CD14-positive monocyte (primary cell): Measurements from ENCODE around the gene S1PR4. TPM values are rescaled to one million over a fixed set of nuclear protein-coding genes. Genes with fewer than 3 reads are reported as not detected.

Experiments used
- DNase-seq, 3 donors: peaks; one replicate each; pipeline ENCODE4 v3.0.0-alpha.2; 2011 to 2022
- H2AFZ ChIP-seq: 2 replicates; pipeline ENCODE4 v1.6.0; 2012; ENCODE audit warnings: mild to moderate bottlenecking, low read depth, low read length, inconsistent platforms; ENCODE audit not compliant: insufficient read depth, poor library complexity, severe bottlenecking
- H3K27ac ChIP-seq, 2 donors: 1 replicate in 1 of 2; 2 replicates in 1 of 2; pipeline ENCODE4 v1.5.1; 2012 to 2013; ENCODE audit warnings: low read length in 2 of 2, control low read depth in 1 of 2, inconsistent platforms in 1 of 2, low read depth in 1 of 2, mild to moderate bottlenecking in 1 of 2
- H3K27me3 ChIP-seq, 2 donors: one replicate each; pipeline versions ENCODE4 v1.6.0 to v1.6.1; 2011 to 2013; ENCODE audit warnings: low read length in 2 of 2; ENCODE audit not compliant: control insufficient read depth in 2 of 2, insufficient read depth in 2 of 2
- H3K36me3 ChIP-seq, 2 donors: replicated peaks in 1 of 2; 1 replicate in 1 of 2; 2 replicates in 1 of 2; pipeline versions ENCODE4 v1.5.1 to v1.6.1; 2012 to 2013; ENCODE audit warnings: low read length in 2 of 2, control low read depth in 1 of 2, inconsistent platforms in 1 of 2, mild to moderate bottlenecking in 1 of 2; ENCODE audit not compliant: insufficient read depth in 2 of 2, control insufficient read depth in 1 of 2
- H3K4me1 ChIP-seq, 2 donors: 1 replicate in 1 of 2; 2 replicates in 1 of 2; pipeline versions ENCODE4 v1.5.1 to v1.6.1; 2012 to 2013; ENCODE audit warnings: low read length in 2 of 2, control low read depth in 1 of 2, inconsistent platforms in 1 of 2, mild to moderate bottlenecking in 1 of 2, moderate library complexity in 1 of 2; ENCODE audit not compliant: insufficient read depth in 2 of 2, control insufficient read depth in 1 of 2
- H3K4me2 ChIP-seq: replicated peaks from 2 replicates; pipeline ENCODE3; 2012; ENCODE audit warnings: low read length, moderate library complexity, mild to moderate bottlenecking; ENCODE audit not compliant: poor library complexity, severe bottlenecking; ENCODE audit errors: extremely low read depth
- H3K4me3 ChIP-seq, 3 experiments: fragments of 200-600 bp in 1 of 3; sonication (generic) in 1 of 3; replicated peaks in 1 of 3; 1 replicate in 2 of 3; 2 replicates in 1 of 3; pipeline ENCODE4 v1.5.1; 2011 to 2013; ENCODE audit warnings: low read length in 3 of 3, mild to moderate bottlenecking in 3 of 3, control low read depth in 2 of 3, low read depth in 2 of 3, inconsistent platforms in 1 of 3, moderate library complexity in 1 of 3
- H3K79me2 ChIP-seq: 2 replicates; pipeline ENCODE4 v1.6.0; 2012; ENCODE audit warnings: mild to moderate bottlenecking, control low read depth, inconsistent platforms, low read length, moderate library complexity; ENCODE audit not compliant: insufficient read depth
- H3K9ac ChIP-seq: 2 replicates; pipeline ENCODE4 v1.6.0; 2017; ENCODE audit warnings: low read length, mild to moderate bottlenecking; ENCODE audit not compliant: insufficient read depth, poor library complexity, severe bottlenecking
- H3K9me3 ChIP-seq, 2 donors: replicated peaks in 1 of 2; 1 replicate in 1 of 2; 2 replicates in 1 of 2; pipeline versions ENCODE4 v1.5.1 to v1.6.1; 2012 to 2013; ENCODE audit warnings: low read length in 2 of 2, control low read depth in 1 of 2; ENCODE audit not compliant: control insufficient read depth in 1 of 2, insufficient read depth in 1 of 2
- H4K20me1 ChIP-seq: 2 replicates; pipeline ENCODE4 v1.6.0; 2012; ENCODE audit warnings: mild to moderate bottlenecking, low read length, control low read depth, moderate library complexity; ENCODE audit not compliant: insufficient read depth
- H3K27ac Mint-ChIP-seq, 7 donors: one replicate each; pipeline ENCODE4 v1.8.0; 2020; ENCODE audit warnings: mild to moderate bottlenecking in 7 of 7, mixed read lengths in 7 of 7, moderate library complexity in 6 of 7, inconsistent platforms in 2 of 7
- H3K27me3 Mint-ChIP-seq, 3 donors: one replicate each; pipeline ENCODE4 v1.8.0; 2021 to 2022; ENCODE audit warnings: low read depth in 3 of 3, mild to moderate bottlenecking in 3 of 3, mixed read lengths in 3 of 3, moderate library complexity in 3 of 3, inconsistent platforms in 1 of 3
- H3K36me3 Mint-ChIP-seq, 2 donors: one replicate each; pipeline ENCODE4 v1.8.0; 2020; ENCODE audit warnings: mixed read lengths in 2 of 2, inconsistent platforms in 1 of 2, mild to moderate bottlenecking in 1 of 2
- H3K4me1 Mint-ChIP-seq: one replicate; pipeline ENCODE4 v1.8.0; 2020; ENCODE audit warnings: mild to moderate bottlenecking, mixed read lengths
- H3K4me3 Mint-ChIP-seq, 2 donors: one replicate each; pipeline ENCODE4 v1.8.0; 2020; ENCODE audit warnings: mild to moderate bottlenecking in 2 of 2, mixed read lengths in 2 of 2, moderate library complexity in 1 of 2
- H3K9me3 Mint-ChIP-seq, 7 donors: one replicate each; pipeline ENCODE4 v1.8.0; 2020 to 2022; ENCODE audit warnings: mixed read lengths in 7 of 7, mild to moderate bottlenecking in 6 of 7, moderate library complexity in 6 of 7, inconsistent platforms in 2 of 7
- WGBS: methylation state at CpG from one replicate; pipeline ENCODE4 v1.1.5; 2013; ENCODE audit warnings: missing lambda C conversion rate; ENCODE audit not compliant: insufficient coverage; 5-methylcytosine and 5-hydroxymethylcytosine counted together
- intact Hi-C, 2 donors: fragments of 100-400 bp; cut with micrococcal nuclease; formaldehyde crosslinking; loops; one replicate each; pipeline versions ENCODE4 v1.15.0 to v1.15.1; 2023
- polyA plus RNA-seq, 3 donors: library from polyadenylated mRNA; depleted of rRNA in 1 of 3; unstranded in 2 of 3; stranded (reverse) in 1 of 3; fragments of 300-500 nt in 2 of 3; fragments of >200 nt in 1 of 3; fragmentation: Illumina TruSeq in 2 of 3; gene quantifications; 1 replicate in 2 of 3; 2 replicates in 1 of 3; pipeline ENCODE4 v1.2.3, GENCODE V29; 2012 to 2021
- TF ChIP-seq, protein P1 (sequence below): fragments of 200-600 bp; IDR thresholded peaks from one replicate; pipeline ENCODE4 v1.8.0; 2022; ENCODE audit warnings: antibody characterized with exemption, mild to moderate bottlenecking

S1PR4 gene
- polyA plus RNA-seq, 3 donors, result 28.5 to 131 (median 105) TPM

DNA sequence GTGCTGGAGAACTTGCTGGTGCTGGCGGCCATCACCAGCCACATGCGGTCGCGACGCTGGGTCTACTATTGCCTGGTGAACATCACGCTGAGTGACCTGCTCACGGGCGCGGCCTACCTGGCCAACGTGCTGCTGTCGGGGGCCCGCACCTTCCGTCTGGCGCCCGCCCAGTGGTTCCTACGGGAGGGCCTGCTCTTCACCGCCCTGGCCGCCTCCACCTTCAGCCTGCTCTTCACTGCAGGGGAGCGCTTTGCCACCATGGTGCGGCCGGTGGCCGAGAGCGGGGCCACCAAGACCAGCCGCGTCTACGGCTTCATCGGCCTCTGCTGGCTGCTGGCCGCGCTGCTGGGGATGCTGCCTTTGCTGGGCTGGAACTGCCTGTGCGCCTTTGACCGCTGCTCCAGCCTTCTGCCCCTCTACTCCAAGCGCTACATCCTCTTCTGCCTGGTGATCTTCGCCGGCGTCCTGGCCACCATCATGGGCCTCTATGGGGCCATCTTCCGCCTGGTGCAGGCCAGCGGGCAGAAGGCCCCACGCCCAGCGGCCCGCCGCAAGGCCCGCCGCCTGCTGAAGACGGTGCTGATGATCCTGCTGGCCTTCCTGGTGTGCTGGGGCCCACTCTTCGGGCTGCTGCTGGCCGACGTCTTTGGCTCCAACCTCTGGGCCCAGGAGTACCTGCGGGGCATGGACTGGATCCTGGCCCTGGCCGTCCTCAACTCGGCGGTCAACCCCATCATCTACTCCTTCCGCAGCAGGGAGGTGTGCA lies 587 bp downstream of the S1PR4 start:
- Mint-ChIP-seq H3K4me3 (peak overlapping the region; percentile 92 to 99), H3K9me3 (peaks cover 0 to 3% (median 0%) of the 10 kb centered on the region in 7 donors), H3K36me3 (peaks cover 11% of the 10 kb centered on the region in 2 donors), H3K27me3 (peaks cover 0 to 10% (median 0%) of the 10 kb centered on the region in 3 donors), H3K4me1 (peaks cover 44% of the 10 kb centered on the region), H3K27ac (peak overlapping the region; percentile 93 to 99 (median 96))
- Histone ChIP-seq H3K9me3 (no peaks in the 10 kb centered on the region), H3K4me1 (peaks cover 61 to 72% of the 10 kb centered on the region in 2 donors), H3K27ac (peak overlapping the region; percentile 87 to 91), H2AFZ (peak overlapping the region; percentile 71), H3K4me3 (peak overlapping the region; percentile 64 to 94 (median 90)), H4K20me1 (peaks cover 38% of the 10 kb centered on the region), H3K79me2 (peaks cover 77% of the 10 kb centered on the region), H3K4me2 (peak overlapping the region; percentile 85), H3K27me3 (no peaks in the 10 kb centered on the region), H3K36me3 (peaks cover 0 to 7% of the 10 kb centered on the region in 2 donors), H3K9ac (peak overlapping the region; percentile 90)
- intact Hi-C loops, result loop anchor here in 1 of 2 donors (5.0 kb wide), 1 partner anchor 37 kb away; no protein-coding TSS in a partner anchor
- TF ChIP-seq, protein P1, sequence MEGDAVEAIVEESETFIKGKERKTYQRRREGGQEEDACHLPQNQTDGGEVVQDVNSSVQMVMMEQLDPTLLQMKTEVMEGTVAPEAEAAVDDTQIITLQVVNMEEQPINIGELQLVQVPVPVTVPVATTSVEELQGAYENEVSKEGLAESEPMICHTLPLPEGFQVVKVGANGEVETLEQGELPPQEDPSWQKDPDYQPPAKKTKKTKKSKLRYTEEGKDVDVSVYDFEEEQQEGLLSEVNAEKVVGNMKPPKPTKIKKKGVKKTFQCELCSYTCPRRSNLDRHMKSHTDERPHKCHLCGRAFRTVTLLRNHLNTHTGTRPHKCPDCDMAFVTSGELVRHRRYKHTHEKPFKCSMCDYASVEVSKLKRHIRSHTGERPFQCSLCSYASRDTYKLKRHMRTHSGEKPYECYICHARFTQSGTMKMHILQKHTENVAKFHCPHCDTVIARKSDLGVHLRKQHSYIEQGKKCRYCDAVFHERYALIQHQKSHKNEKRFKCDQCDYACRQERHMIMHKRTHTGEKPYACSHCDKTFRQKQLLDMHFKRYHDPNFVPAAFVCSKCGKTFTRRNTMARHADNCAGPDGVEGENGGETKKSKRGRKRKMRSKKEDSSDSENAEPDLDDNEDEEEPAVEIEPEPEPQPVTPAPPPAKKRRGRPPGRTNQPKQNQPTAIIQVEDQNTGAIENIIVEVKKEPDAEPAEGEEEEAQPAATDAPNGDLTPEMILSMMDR, result no peak
- DNase-seq, result peak; percentile 43 to 57 (median 56)
- WGBS, result under 1% methylated on average over 52 of the region's 52 CpGs

DNA sequence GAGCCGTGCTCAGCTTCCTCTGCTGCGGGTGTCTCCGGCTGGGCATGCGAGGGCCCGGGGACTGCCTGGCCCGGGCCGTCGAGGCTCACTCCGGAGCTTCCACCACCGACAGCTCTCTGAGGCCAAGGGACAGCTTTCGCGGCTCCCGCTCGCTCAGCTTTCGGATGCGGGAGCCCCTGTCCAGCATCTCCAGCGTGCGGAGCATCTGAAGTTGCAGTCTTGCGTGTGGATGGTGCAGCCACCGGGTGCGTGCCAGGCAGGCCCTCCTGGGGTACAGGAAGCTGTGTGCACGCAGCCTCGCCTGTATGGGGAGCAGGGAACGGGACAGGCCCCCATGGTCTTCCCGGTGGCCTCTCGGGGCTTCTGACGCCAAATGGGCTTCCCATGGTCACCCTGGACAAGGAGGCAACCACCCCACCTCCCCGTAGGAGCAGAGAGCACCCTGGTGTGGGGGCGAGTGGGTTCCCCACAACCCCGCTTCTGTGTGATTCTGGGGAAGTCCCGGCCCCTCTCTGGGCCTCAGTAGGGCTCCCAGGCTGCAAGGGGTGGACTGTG lies 1.2 kb downstream of the S1PR4 start:
- 0% methylated on average over 29 of the region's 31 CpGs for WGBS
- TF ChIP-seq, protein P1, result no peak
- peaks cover 82% of the 10 kb centered on the region for H3K79me2 ChIP-seq

More for the DNA sequence above, 1.2 kb downstream of the S1PR4 start:
- Mint-ChIP-seq H3K27ac (peak overlapping the region; percentile 93 to 99 (median 96)), H3K4me1 (peaks cover 50% of the 10 kb centered on the region), H3K4me3 (peak overlapping the region; percentile 92 to 99), H3K27me3 (peaks cover 0 to 10% (median 0%) of the 10 kb centered on the region in 3 donors), H3K36me3 (peaks cover 15 to 17% of the 10 kb centered on the region in 2 donors), H3K9me3 (peaks cover 0 to 3% (median 0%) of the 10 kb centered on the region in 7 donors)
- H4K20me1 ChIP-seq, result peaks cover 45% of the 10 kb centered on the region
- peak overlapping the region; percentile 90 for H3K9ac ChIP-seq
- peak overlapping the region; percentile 71 for H2AFZ ChIP-seq
- H3K4me2 ChIP-seq, result peak overlapping the region; percentile 85
- peak overlapping the region; percentile 87 to 91 for H3K27ac ChIP-seq
- H3K9me3 ChIP-seq, result no peaks in the 10 kb centered on the region
- peaks cover 0 to 10% of the 10 kb centered on the region in 2 donors for H3K36me3 ChIP-seq
- H3K27me3 ChIP-seq, result no peaks in the 10 kb centered on the region
- intact Hi-C loops, result loop anchor here (5.0 to 10.0 kb wide), 3 partner anchors 33 to 355 kb away; no protein-coding TSS in a partner anchor
- DNase-seq, result peak; percentile 35 to 68 (median 51)
- peaks cover 65 to 78% of the 10 kb centered on the region in 2 donors for H3K4me1 ChIP-seq
- peak overlapping the region; percentile 64 to 94 (median 90) for H3K4me3 ChIP-seq
